ENCODE data around the gene SH3RF3. TPM values are rescaled to one million over a fixed set of nuclear protein-coding genes. Genes with fewer than 3 reads are reported as not detected.

Gene SH3RF3
- total RNA-seq, 1 experiment from 2014 or later: not detected

GRCh38 chr2:109463891-109464290 is 334.9 kb downstream of the SH3RF3 start:
- Histone ChIP-seq H3K4me2 (ENCODE audit: low read length) (no peak overlapping the region), H3K27ac (ENCODE audit: low read depth, low read length) (no peak overlapping the region), H3K79me2 (ENCODE audit: insufficient read depth, low read length) (no peaks in the 10 kb centered on the region), H3K9me2 (ENCODE audit: insufficient read depth) (no peaks in the 10 kb centered on the region), H2AFZ (ENCODE audit: low read depth, low read length, poor library complexity, severe bottlenecking) (no peak overlapping the region), H3K4me3 (replicated peaks in 1 of 2; ENCODE audit: low read depth in 1 of 2, low read length in 2 of 2) (no peak overlapping the region), H3K4me1 (ENCODE audit: control insufficient read depth in 1 of 2, insufficient read depth in 2 of 2, low read length in 2 of 2) (no peaks in the 10 kb centered on the region), H3K36me3 (ENCODE audit: control insufficient read depth in 1 of 2, insufficient read depth in 2 of 2, low read length in 2 of 2) (no peaks in the 10 kb centered on the region), H3K9ac (ENCODE audit: low read length) (no peak overlapping the region), H4K20me1 (ENCODE audit: insufficient read depth) (no peaks in the 10 kb centered on the region; the same call in 1 of the 2 replicates), H3K27me3 (ENCODE audit: insufficient read depth, low read length) (no peaks in the 10 kb centered on the region), H3K9me3 (ENCODE audit: control insufficient read depth in 1 of 2, insufficient read depth in 1 of 2, low read depth in 1 of 2, low read length in 2 of 2) (no peaks in the 10 kb centered on the region)
- POLR2A ChIA-PET: no interaction called here
- ATAC-seq (no peak), DNase-seq (ENCODE audit: low read depth, low spot score) (no peak)
- no TSS peak for BruUV-seq (replicated peaks)
- no peak for TF ChIP-seq RAD21 (IDR thresholded peaks at IDR 0.05; ENCODE audit: low read depth)
- TF ChIP-seq SIN3A (IDR thresholded peaks at IDR 0.05; ENCODE audit: low read depth): no peak
- no peak for TF ChIP-seq SP1 (IDR thresholded peaks at IDR 0.05; ENCODE audit: low read depth)
- no peak for TF ChIP-seq CTCF (IDR thresholded peaks at IDR 0.05 in 2 of 3, conservative IDR thresholded peaks at IDR 0.05 in 1 of 3; ENCODE audit: borderline replicate concordance in 1 of 3, insufficient read depth in 1 of 3, low read depth in 2 of 3, low read length in 2 of 3)
- TF ChIP-seq POLR2A (IDR thresholded peaks at IDR 0.05; ENCODE audit: borderline replicate concordance, extremely low read depth, insufficient read depth, insufficient read length): no peak
- no peak for TF ChIP-seq EZH2phosphoT487 (IDR thresholded peaks at IDR 0.05; ENCODE audit: borderline replicate concordance)
- TF ChIP-seq ELF1 (IDR thresholded peaks at IDR 0.05; ENCODE audit: borderline replicate concordance, low read depth): no peak
- TF ChIP-seq EGR1 (IDR thresholded peaks at IDR 0.05; ENCODE audit: low read depth): no peak
- intact Hi-C loops (cut with micrococcal nuclease): no loop called here
- RAD21 ChIA-PET (ENCODE audit: low non-redundant PET in 1 of 2, low total read pairs in 2 of 2, uncharacterized antibody in 2 of 2, unreplicated experiment in 2 of 2): no interaction called here
- CTCF ChIA-PET: no interaction called here

Data from HCT116 (cell line).